Measurements from ENCODE around the gene VWA7.

VWA7 gene

DNA sequence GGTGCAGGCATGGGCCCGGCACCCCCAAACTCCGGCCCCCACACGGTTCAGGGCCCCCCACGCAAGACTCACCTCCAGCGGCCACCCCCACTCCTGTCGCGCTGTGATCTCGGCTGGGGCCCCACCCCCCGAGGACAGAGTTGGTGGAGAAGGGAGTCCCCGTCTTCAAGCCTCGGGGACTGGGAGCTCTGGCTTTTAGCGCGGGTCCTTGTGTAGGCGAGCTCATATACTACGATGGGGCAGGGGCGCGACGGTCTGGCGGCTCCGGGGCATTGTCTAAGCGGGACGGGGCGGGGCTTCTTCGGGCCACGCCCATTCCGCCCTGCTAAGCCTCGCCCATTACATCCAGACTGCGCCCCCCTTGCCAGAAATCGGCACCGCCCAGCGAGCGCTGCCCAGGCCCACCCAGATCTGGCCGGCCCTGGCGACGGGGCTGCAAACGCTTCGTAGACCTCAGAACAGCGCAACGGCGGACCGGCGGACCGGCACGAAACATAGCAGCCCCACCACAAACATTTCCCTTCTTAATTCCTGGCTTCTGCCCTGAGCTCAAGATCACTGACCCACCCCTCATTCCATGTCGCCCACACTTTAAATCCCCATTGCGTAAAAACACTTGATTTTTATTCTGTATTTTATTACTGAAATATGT, 47.0 kb downstream of the VWA7 start:
- peak; percentile 50 for DNase-seq (ENCODE audit: low read depth)

DNA sequence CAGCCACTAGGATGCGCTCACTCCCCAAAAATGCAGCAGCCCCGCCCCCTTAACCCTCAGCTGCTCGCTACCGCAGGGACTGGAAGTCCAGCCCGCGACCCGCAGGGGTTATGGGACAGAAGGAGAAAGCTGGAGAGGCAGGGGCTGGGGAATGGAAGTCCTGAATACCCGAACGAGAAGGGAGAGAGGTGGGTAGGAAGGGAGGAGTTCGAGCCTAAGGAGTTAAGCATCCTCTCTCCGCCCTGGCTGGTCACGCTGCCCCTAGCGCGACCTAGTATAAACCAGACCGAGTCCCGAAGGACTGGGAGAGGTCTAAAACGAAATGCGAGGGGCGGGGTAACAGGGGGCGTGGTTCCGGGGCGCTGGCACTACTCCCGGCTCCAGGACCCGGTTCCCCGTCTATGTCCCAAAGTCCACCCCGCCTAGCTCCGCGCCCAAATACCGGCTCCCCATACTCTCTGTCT, 47.6 kb downstream of the VWA7 start:
- peak; percentile 73 for DNase-seq (ENCODE audit: low read depth)

DNA sequence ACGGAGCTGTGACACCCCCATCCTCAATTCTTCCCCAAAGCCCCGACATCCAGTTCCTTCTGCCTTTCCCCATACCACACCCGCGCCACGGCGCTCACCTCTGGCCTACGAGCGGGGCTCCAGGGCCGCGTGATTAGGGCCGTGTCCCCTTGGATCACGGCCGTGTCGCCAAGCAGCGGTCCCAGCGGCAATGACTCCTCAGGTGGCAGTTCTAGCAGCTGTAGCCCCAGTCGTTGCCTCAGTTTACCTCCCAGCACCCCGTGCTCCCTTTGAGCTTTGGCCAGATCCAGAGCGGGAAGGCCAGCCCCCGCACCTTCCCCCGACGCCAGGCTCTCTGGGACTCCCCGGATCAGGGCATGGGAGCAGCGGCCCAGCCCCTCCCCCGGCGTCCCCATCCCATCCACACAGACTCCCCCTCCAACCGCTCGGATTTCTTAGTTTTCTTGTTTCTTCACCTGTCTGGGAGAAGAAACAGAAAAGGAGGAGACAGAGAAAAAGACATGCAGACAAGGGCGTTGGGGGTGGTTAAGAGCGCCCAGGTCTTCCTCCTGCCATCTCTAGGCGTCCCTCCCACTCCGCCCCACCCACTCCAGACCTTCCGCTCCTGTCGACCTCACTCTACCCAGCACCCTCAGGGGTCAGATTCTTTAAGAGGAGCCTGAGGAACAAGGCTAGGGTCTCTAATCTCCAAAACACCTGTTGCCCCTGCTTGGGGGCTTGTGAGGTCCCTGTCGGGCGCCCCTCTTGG, 48.2 kb downstream of the VWA7 start, which contains the start of gene DDAH2:
Gene DDAH2, minus strand, starts transcription at position 533 of the 748 bp plus-strand sequence. Its CDS starts 138 bp downstream, at position 395.
- no peak for DNase-seq (ENCODE audit: low read depth)

DNA sequence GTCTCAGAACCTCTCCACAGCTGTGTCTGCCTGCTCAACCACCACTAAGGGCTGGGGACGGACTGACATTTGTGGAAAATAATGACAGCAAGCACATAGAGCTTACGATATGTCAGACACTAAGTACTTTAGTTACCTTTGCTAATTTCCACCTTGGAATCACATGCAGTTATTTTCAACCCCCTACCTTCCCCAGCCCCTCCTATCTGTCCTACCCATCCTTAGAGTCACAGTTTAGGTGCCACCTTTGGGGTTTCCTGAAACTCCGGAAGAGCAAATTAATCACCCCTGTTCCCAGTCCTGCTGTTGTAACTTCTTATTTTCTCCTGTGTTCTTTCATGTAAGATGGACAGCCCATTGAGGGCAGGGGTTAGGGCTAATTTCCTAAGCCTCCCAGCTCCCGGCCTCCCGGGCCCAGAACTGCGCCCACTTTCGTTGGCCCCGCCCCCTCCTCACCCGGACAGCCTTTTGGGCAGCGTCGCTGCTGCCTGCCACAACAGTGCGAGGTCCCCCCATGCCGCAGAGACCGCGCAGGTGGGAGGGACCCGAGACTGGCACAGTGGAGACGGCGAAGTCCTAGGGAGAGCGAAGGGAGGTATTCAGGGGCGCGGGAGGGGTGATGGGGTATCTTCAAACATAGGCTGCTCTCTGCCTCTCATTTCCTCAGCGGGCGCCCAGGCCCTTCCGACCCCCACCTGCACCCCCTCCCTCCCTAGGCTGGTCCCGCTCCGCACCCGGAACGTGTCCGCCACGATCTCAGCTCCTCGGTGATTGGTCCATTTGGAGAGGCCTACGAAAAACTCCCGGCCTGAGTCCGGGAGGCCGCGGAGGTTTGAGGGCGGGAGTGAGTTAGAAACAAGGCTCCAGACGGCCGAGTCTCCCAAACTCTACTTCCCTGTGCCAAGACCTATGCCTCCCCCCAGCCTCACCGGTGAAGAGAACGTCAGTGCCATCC, 49.1 kb downstream of the VWA7 start:
- DNase-seq (ENCODE audit: low read depth) = no peak

DNA sequence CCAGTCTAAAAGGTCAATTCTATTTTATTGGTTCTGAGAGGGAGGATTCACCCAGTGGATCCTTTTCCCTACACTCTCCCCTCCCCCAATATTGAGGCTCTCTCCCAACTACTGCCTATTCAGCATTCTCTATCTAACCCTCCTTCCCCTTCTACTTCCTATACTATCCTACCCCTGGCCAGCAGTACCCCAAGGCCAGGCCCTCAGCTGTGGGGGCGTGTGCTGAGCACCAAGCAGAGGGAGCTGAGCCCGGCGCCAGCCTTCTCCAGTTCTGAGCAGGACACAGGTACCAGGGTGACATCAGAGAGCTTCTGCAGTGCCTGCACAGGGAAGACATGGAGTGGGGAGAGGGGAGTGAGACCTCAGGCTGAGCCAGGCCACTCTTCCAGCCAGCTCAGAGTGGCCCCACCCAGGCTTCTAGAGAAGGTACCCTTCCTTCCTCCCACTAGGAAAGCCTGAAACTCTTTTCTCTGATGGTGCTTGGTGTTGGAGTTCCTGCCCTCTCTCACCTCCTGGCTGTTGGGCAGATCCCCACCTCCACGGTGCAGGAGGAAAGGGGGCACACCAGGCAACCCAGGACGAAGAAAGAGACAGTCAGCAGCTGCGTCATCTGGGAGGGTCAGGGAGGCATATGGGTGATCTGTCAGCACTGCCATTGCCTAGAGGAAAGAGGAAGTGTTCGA, 50.0 kb downstream of the VWA7 start:
- no peak for DNase-seq (ENCODE audit: low read depth)

DNA sequence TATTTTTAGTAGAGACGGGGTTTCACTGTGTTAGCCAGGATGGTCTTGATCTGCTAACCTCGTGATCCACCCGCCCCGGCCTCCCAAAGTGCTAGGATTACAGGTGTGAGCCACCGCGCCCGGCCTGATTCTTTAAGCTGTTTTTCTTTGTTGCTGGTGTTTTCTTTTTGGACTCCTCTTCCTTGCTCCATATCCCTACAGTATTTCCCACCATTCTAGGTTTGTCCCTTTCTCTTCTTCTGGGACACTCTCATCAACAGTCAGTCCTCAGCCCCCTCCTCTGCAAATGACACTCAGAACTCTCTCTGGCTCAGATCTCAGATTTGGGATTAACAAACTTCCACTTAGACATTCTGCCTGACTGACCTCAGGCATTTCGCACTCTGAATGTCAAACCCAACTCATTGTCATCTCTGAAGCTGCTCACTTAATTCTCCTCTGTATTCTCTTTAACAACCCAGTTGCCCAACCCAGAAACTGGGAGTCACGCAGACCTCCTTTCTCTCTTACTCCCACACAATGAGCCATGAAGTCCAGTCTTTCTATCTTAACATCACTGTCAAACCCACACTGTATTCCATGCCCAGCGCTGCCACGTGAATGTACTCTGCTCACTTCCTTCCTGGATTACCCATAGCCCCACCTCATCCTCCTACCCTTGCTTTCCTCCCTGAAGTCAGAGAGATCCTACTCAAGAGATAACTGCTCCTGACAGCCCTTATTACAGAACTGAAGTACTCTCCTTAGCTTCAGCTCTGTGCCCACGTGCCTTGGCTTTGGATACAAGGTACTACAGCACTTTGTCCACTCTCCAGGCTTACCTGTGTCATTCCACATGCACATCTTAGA, 51.4 kb downstream of the VWA7 start:
- DNase-seq (ENCODE audit: low read depth) = no peak

DNA sequence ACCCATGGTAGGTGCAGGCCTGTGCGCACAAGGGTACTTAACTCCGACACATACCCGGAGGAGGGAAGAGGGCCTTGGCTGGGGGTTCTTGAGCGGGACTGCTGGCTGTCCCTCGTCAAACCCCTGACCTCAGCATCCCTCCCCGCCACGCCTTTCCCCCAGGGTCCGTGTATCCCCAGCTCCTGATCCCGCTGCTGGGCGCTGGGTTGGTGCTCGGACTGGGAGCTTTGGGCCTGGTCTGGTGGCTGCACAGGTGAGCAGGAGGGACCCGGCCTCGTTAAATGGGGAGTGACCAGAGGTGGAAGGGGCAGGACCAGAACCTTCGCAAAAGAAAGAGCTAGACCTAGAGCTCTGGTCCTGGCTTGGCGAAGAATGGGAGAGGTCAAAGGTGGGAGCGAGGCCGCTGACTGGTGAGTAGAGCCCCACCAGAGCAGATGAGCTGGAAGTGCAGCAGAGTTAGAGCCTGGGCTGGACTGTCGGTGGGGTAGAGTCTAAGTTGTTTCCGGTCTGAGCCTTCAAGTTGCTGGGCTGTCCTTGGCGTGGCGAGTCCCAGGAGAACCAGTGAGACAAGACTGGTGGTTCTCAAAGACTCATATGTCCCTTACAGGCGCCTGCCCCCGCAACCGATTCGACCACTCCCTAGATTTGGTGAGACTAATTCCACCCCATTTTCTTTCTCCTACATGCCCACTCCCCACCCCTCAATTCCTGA, 53.0 kb downstream of the VWA7 start:
- DNase-seq (ENCODE audit: low read depth) = no peak

DNA sequence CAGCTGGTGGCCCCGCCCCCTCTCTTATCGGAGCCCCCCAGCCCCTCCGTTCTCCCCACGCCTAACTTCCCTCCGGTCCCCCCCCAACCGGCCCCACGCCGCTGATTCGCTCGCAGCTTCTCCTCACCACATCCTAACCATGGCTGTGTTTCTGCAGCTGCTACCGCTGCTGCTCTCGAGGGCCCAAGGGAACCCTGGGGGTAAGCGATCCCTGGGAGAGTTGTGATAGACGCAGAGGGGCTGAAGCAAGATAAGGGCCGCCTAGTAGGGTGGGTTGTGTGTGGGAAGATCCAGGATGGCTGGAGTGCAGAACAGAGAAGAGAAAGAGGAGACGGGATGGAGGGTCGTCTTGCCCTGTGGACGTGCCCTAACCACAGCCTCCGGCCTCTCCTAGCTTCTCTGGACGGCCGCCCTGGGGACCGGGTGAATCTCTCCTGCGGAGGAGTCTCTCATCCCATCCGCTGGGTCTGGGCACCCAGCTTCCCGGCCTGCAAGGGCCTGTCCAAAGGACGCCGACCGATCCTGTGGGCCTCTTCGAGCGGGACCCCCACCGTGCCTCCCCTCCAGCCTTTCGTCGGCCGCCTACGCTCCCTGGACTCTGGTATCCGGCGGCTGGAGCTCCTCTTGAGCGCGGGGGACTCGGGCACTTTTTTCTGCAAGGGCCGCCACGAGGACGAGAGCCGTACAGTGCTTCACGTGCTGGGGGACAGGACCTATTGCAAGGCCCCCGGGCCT, 53.7 kb downstream of the VWA7 start, which contains the start of gene MPIG6B:
Gene MPIG6B, plus strand, starts transcription at position 129 of the 735 bp plus-strand sequence. Its CDS starts 11 bp downstream, at position 140.
- no peak for DNase-seq (ENCODE audit: low read depth)

DNA sequence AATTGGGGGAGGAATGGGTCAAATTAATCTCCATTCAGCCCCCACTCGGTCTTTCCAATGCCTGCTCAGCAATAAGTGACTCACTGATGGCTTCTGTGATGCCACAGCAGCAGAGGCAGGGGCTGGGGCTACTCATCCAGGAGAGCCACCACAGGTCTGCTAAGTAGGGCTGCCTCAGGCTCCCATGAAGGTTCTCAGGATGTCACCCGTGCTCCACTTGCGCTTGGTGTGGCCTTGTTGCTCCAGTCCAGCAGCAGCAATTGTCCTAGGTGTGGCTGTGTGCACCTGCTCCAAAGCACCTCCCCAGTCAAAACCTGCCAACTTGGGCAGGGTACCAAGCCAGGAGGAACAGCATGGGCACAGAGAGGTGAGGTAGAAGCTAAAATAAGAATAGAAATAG, 55.0 kb downstream of the VWA7 start:
- no peak for DNase-seq (ENCODE audit: low read depth)

DNA sequence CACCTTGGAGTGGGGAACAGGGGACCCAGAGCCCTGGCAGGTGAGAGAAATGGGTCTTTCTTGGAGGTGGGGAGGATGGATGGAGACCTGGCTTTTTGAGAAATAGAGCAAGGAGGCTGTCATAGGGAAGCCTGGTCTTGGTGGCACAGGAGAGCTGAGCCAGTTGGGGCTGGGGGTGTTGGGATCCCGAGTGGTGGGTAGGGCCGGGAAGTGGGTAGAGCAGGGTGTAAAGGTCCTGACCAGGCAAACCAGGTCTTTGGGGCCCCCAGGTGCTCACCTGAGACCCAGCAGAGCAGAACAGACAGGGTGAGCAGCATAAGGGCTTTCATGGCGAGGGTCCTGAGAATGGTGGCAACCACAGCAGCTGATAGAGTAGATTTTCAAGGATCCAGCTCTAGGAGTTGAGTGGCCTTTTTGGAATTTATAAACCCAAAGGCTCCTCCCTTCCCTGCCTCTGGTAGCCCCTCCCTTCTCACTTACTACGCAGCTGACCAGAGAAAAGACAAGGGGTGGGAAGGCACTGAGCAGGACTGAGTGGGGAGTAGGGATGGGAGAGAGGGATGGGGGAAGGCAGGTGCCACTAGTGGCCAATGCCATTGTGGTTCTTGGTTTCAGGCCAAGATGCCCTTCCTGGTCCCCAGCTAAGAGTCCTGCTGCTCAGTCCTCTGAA, 55.6 kb downstream of the VWA7 start, which contains the start of gene LY6G6C:
Gene LY6G6C, minus strand, starts transcription at position 396 of the 670 bp plus-strand sequence. Its CDS starts 67 bp downstream, at position 329.
- DNase-seq (ENCODE audit: low read depth) = no peak

DNA sequence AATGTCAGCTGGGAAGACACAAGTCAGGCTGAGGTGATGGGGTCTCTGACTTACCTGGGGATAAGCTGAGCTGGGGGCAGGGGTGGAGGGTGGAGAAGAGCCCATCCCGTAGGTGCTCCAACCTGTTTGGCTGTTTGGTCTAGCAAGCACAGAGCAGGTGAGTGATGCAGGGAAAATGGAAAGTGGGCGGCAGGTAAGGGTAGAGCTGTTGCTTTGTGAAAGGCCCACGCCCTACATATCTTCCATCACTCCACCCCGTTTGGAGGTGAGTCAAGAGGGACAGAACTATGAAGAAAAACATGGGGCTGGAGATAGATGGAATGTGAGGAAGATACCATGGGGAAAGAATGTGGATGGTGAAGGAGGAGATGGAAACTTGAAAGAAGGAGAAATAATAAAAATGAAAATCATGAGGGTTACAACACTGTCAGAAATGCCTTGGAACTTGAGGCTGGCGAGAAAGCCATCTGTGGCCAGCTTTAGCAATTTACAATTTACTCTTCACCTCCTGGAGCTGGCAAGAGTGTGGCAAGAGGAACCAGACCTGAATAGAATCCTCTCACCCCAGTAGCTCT, 56.8 kb downstream of the VWA7 start:
- DNase-seq (ENCODE audit: low read depth) = no peak

DNA sequence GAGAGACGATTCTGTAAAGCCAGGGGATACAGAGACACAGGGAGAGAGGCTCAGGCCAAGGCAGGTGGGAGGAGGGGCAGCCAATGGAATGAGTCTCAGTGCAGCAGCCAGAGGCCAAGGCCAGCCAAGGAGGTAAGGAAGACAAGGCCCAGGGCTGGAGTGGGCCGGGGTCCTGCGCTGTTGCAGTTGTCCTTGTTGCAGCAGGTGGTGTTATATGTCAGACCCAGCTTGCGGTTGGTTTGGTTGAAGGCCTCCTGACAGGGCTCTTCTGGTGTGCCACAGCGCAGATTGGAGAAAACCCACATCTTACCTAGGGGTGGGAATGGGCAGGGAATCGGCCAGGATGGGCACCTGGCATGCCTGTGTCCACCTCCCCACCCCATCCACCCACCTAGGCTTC, 58.1 kb downstream of the VWA7 start:
- DNase-seq (ENCODE audit: low read depth) = no peak

DNA sequence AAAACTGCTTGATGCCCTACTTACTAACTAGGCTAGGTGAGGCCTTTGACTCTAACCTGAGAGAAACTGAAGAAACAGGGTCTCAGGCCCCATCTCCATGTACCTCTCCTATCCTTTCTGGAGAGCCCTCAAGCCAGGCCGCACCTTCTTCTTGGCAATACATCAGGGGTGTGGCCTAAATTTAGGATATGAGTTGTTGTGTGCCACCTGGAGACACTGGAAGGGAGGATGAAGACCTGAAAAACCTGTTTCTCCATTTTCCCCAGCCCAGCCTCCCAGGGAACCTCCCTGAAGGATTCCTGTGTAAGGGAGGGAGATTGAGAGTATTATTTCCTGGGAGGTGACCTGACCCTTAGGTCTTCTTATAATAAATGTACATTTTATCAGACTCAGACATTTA, 58.9 kb downstream of the VWA7 start:
- DNase-seq (ENCODE audit: low read depth) = no peak

DNA sequence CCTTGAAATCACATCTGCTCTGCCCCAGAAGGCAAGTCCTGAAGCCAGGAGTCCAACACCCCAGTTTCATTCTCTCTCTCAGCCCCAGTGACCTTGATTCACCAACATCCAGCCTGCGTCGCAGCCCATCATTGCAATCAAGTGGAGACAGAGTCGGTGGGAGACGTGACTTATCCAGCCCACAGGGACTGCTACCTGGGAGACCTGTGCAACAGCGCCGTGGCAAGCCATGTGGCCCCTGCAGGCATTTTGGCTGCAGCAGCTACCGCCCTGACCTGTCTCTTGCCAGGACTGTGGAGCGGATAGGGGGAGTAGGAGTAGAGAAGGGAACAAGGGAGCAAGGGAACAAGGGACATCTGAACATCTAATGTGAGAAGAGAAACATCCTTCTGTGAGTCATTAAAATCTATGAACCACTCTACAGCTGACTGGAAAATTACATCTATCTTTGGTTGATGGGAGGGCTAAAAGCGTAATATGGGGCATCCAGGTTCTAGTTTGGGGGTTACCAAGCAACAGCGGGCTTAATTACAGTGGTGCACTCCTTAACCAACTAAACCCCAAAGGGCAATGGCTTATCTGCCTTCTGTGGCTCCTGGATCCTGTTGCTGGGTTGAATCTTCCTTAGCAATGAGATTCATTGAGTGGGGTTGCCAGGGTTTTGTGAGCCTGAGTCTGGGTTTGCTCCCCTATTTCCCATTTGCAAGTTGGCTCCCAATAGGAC, 59.5 kb downstream of the VWA7 start:
- DNase-seq (ENCODE audit: low read depth) = no peak

All from stimulated activated CD4-positive, alpha-beta T cell treated with anti-CD3 and anti-CD28 coated beads, Interleukin-2, amount 100 ng/mL, for 4 hours (primary cell).